ENCODE data around the gene PRDM1.

PRDM1 gene

DNA sequence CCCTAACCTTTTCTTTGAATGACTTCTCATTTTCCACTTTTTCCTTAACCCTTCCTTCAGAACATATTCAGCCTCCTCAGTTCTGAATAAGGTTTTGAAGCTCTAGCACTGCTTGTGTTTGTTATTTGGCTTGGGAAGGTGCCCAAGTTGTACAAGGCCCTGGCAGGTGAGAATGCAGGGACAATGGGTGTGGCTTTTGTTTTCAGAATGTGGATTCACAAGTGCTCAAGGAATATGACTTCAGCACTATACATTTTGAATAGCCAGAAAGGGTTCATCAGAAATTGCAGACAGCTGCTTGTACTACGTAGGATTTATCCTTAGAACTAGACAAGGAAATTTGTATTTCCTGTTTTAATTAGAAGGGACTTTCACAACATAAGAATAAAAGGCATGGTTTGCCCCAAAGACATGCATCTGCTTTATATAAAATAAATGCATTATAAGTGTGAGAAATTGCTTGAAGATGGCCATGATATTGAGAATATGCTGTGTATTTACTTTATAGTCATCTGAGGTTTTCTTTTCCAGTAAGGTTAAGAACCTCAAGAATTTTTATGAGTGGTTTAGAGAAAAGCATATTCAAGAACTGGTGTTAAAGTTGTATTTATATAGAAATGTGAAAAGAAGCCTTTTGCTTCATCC lies 29.3 kb upstream of the PRDM1 start:
- H3K4me3 ChIP-seq (ENCODE audit: low read depth, low read length) = no peak overlapping the region
- TF ChIP-seq, protein P1, sequence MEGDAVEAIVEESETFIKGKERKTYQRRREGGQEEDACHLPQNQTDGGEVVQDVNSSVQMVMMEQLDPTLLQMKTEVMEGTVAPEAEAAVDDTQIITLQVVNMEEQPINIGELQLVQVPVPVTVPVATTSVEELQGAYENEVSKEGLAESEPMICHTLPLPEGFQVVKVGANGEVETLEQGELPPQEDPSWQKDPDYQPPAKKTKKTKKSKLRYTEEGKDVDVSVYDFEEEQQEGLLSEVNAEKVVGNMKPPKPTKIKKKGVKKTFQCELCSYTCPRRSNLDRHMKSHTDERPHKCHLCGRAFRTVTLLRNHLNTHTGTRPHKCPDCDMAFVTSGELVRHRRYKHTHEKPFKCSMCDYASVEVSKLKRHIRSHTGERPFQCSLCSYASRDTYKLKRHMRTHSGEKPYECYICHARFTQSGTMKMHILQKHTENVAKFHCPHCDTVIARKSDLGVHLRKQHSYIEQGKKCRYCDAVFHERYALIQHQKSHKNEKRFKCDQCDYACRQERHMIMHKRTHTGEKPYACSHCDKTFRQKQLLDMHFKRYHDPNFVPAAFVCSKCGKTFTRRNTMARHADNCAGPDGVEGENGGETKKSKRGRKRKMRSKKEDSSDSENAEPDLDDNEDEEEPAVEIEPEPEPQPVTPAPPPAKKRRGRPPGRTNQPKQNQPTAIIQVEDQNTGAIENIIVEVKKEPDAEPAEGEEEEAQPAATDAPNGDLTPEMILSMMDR (IDR thresholded peaks at IDR 0.05; ENCODE audit: low read depth, low read length, missing control alignments) = no peak
- no peak for DNase-seq (ENCODE audit: low read depth)

DNA sequence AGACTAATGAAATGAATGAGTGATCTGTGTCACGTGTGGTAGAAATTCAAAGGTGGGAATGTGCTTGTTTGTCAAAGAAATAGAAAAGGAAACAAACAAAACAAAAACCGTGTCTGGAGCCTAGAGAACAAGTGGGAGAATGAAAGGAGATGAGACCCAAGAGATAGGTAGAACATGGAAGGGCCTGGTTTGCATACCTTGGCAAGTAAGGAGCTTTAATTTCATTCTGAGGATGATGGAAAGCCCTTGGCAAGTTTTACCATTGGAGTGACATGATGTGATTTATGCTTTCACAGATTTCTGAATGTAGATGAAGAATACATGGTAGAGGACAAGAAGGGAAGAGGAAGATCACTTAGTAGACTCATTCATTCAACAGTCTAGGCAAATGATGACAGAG lies 26.8 kb upstream of the PRDM1 start:
- no peak for DNase-seq (ENCODE audit: low read depth)
- H3K4me3 ChIP-seq (ENCODE audit: low read depth, low read length) = no peak overlapping the region
- TF ChIP-seq, protein P1 (IDR thresholded peaks at IDR 0.05; ENCODE audit: low read depth, low read length, missing control alignments) = no peak

DNA sequence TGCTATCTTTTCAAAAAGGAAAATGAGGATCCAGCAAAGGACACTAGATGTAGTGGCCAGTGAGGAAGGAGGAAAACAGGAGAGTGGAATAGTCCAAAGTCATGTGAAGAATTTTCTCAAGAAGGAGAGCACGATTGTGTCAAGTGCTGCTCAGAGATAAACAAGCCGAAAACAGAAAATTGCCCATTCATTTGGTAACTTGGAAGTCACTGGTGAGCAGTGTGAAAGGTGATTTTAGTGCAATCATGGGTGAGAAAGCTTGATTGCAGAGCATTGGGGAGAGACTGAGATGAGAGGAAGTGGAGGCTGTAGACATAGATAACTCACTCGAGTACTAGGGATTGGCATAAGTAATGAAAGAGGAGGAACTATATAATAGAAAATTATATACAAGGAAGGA lies 26.0 kb upstream of the PRDM1 start:
- DNase-seq (ENCODE audit: low read depth) = no peak
- no peak overlapping the region for H3K4me3 ChIP-seq (ENCODE audit: low read depth, low read length)
- TF ChIP-seq, protein P1 (IDR thresholded peaks at IDR 0.05; ENCODE audit: low read depth, low read length, missing control alignments) = no peak

DNA sequence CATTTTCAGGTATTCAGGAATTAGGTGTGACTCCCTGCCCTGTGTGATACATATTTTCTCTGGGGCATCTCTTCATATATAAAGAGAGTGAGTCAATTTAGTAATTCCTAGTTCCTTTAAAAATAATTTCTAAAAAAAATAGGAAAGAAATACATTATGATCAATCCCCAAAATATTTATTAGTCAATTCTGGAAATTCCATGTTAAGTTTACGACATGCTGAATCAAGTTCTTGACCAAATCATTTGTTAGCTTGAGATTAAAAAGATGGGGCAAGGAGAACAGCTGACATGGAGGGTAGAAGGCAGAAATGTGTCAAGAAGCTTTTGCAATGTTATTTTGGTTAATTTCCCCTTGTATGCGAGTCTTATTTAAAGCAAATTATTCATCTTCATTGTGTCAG lies 22.7 kb upstream of the PRDM1 start:
- no peak for DNase-seq (ENCODE audit: low read depth)
- TF ChIP-seq, protein P1 (IDR thresholded peaks at IDR 0.05; ENCODE audit: low read depth, low read length, missing control alignments) = no peak
- no peak overlapping the region for H3K4me3 ChIP-seq (ENCODE audit: low read depth, low read length)

DNA sequence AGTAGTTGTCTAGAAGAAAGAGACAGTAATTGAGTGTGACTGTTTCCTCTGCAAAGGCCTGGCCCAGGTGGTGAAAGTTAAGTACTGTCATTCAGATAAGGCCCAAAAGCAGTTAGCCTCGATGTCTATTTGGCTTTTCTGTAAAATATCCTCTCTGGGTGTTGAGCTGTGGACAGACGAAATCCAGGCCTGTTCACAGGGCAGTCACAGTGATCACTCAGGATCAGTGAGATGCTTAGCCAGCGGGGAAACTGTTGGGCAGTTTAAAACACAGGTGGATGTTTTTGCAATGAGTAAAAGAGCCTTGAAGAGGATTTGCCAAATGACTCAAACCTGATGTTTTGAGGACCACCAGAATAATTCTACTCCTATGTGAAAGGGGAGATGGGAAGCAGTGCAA lies 22.0 kb upstream of the PRDM1 start:
- H3K4me3 ChIP-seq (ENCODE audit: low read depth, low read length) = no peak overlapping the region
- DNase-seq (ENCODE audit: low read depth) = no peak
- TF ChIP-seq, protein P1 (IDR thresholded peaks at IDR 0.05; ENCODE audit: low read depth, low read length, missing control alignments) = no peak

DNA sequence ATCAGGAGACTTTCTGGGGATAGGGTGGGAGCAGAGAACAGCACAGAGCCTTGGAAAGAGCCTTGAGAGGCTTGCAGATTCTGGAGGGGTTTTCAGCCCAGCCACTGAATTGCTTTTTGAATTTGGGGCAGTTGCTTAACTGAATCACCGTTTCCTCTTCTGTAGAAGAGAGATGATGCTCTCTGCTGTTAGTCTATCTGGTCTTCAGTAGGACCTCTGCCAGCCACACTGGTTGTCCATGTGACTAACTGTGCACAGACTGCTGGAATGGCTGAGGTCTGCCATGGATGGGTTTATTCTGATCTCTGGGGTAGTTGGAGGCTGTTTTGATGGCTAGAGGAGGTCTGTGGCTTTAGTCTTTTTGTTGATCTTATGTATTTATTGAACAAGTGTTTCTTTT lies 21.4 kb upstream of the PRDM1 start:
- H3K4me3 ChIP-seq (ENCODE audit: low read depth, low read length) = no peak overlapping the region
- TF ChIP-seq, protein P1 (IDR thresholded peaks at IDR 0.05; ENCODE audit: low read depth, low read length, missing control alignments) = no peak
- DNase-seq (ENCODE audit: low read depth) = no peak

DNA sequence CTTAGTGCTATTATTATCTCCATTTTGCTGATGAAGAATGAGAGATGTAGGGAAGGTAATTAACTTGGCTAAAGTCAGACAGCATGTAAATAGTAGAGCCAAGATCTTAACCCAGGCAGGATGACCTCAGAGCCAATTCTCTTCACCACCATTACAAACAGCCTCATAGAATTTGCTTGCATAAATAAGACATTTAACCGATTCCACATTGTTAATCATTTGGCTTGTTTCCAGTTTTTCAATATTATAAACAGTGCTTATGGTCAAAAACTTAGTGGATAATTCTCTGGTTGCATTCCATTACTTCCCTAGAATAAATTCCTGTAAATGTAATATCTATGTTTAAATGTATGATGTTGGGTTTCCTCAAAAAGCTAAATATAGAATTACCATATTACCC lies 19.1 kb upstream of the PRDM1 start:
- TF ChIP-seq, protein P1 (IDR thresholded peaks at IDR 0.05; ENCODE audit: low read depth, low read length, missing control alignments) = no peak
- no peak for DNase-seq (ENCODE audit: low read depth)
- H3K4me3 ChIP-seq (ENCODE audit: low read depth, low read length) = no peak overlapping the region
